HG03066 (cell line): ENCODE results near the gene UBXN2A.
"Not testable (repeated sequence)": the region's sequence is repeated elsewhere in the genome, so short reads cannot be mapped to it uniquely, and the experiment has no call there.

Source experiments
- ATAC-seq: cut with Tn5 transposase; IDR thresholded peaks from one replicate; pipeline ENCODE4 v1.9.1; 2021; ENCODE audit warnings: low read depth; ENCODE audit not compliant: unreplicated experiment

UBXN2A gene

DNA sequence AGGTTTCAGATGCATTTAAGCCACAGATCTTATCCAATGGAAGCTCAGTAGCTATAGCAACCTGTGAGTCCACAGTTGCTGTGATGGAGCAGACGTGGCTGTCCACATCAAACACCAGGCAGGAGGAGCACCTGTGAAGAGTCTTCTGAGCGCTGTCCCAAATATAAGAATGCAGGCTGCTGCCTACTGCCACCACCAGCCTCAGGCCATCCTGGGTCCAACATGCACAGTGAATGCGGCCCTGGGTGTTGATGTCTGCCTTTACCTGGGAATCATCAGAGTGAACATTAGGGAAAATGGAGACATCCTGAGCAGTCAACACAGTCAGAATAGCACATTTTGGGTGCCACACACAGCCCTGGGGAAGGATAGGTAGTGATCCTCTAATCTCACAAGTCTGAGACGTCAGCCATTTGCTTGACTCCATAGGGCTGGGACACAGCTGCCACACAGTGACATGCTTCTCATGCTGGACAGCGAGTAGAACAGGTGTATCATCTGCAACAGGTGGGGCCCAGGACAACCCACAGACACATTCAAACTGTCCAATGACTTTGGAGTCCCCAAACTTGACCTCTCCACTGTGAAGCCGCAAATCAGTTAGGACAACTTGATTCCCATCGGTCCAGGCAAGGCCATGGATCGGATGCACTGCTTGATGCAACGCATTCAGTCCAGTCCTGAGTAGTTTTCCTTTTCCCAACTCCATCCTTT, 98.7 kb downstream of the UBXN2A start:
- ATAC-seq, result no peak

DNA sequence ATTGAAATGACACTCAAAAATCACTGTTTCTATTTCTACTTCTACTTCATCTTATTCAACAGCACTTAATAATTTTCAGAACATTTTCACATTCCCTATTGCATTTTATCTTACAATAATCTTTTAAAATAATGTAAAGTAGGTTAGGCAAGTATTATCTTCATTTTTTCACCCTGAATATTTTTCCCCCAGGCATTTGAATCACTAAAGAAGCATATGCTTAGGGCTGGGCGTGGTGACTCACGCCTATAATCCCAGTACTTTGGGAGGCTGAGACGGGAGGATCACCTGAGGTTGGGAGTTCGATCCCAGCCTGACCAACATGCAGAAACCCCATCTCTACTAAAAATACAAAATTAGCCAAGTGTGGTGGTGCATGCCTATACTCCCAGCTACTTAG, 100.2 kb downstream of the UBXN2A start:
- ATAC-seq, result no peak

DNA sequence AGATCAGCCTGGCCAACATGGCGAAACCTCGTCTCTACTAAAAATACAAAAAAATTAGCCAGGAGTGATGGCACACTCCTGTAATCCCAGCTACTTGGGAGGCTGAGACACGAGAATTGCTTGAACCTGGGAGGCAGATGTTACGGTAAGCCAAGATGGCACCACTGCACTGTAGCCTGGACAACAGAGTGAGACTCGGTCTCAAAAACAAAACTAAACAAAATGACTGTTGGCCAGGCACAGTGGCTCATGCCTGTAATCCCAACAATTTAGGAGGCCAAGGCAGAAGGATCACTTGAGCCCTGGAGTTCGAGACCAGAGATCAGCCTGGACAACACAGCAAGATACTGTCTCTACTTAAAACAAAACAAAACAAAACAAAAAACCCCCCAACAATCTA, 102.9 kb downstream of the UBXN2A start:
- ATAC-seq, result not testable (repeated sequence)

DNA sequence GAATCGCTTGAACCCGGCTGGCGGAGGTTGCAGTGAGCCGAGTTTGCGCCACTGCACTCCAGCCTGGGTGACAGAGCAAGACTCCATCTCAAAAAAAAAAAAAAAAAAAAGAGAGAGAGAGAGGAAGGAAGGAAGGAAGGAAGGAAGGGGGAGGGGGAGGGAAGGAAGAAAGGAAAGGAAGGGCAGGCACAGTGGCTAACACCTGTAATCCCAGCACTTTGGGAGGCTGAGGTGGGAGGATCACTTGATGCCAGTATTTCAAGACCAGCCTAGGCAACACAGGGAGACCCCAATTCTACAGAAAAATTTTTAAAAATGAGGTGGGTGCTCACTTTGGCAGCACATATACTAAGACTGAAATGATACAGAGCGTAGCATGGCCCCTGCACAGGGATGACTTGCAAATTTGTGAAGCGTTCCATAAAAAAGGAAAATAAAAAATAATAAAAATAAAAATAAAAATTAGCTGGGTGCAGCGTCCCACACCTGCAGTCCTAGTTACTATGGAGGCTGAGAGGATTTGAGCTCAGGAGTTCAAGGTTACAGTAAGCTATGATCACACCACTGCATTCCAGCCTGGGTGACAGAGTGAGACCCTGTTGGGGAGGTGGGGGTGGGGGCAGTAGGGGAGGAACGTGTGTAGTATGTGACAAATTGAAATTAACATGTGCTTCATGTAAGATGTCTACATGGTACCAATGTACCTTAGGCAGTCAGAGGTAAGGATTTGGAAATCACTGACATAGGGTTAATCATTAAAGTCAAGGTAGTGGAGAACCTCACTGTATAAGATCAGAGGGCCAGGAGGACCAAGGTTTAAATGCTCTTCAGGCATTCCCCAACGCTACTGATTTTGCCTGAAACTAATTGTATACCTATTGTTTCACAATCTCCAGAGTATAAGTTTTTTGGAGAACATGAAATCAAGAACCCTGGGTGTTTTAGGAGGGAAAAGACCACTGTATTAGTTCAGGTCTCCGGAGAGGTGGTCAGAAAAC, 105.5 kb downstream of the UBXN2A start:
- ATAC-seq, result no peak

DNA sequence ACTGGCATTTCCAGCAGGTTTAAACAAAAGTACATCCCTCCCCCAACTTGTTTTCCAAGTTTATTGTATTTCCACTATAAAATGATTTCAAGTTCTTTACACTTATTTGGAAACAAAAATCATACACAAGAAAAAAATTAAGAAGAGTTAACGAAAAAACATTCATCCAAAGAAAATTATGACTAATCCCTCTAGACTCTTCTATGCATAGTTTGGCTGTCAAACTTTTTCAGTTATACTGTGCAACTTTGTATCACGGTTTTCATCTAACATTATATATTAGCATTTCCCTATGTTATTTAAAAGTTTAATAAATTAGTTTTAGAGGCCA, 106.3 kb downstream of the UBXN2A start:
- ATAC-seq, result no peak

DNA sequence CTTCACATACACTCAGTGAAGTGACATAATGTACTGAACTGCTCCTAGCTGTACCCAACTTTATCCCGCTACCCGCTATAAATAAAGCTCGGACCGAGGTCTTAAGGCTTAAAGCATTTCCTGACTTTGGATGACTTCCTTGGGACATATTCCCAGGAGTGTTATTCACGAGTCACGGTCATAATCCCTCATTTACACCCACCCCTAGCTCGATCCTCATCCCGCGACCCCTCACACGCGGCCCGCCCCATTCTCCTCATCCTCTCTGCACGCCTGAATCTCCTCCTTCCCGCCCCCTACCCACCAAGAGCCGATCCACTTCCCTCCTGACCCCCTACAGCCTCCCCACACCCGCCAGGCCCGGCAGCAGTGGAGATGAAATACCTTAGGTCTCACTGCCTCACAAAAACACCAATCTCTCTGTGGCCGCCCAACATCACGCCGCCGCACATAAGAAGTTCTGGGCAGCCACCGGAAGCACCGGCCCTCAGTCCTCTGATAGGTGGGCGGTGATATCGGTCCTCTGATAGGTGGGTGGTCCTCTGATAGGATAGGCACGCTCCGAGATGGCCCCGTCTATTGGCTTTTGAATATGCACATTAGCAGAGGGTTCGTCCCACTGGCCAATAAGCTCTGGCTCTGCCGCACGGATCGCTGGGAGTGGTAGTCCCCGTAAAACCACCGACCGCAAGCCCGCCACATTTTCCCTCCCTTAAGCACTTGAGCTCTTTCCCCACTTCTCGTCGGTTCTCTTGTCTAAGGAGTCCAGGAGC, 106.9 kb downstream of the UBXN2A start, which contains the start of gene WDCP:
Gene WDCP, minus strand, starts transcription at position 462 of the 773 bp plus-strand sequence. CDS start 7,897 bp downstream, outside the sequence.
- peak; percentile 99 for ATAC-seq

DNA sequence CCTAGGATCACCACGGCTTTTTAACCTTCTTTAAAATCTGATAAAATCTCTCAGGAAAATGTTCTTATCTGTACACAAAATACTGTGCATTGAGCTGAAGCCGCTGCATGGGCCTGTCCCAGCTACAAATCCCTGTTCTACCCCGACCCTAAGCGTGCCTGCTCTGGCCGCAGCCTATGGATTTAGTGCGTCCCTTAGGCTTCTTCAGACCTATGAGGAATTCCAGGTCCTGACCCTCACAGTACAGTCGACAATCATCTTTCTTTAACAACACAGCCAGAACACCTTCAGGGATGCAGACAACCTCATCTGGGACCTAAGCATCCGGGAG, 107.4 kb downstream of the UBXN2A start:
- ATAC-seq, result peak; percentile 5

DNA sequence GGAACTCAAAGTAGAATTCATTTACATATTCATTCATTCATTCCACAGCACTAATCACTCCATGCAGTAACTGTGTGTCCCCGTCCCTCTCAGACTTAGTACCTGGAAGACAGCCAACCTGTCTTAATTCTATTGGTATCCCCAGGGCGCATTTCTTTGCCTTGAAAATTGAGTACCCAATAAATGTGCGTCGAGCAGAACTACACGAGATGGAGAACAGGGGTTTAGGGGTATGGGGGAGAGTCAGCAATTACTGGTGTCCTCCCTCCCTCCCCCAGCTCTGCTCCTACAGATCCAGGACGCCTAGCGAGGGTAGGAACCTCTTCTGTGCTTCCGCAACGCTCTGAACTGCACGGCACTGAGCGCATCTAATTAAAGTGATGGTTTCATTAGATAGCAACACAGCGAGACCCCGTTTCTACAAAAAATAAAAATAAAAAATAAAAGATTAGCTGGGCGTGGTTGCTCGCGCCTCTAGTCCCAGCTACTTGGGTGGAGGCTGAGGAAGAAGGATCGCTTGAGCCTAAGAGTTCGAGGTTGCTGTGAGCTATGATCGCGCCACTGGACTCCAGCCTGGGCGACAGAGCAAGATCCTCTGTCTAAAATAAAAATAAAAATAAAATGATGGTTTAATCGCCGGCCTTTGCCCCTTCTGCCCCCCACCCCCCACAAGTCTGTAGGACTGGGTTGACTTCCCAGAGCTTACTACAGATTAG, 108.7 kb downstream of the UBXN2A start:
- no peak for ATAC-seq

DNA sequence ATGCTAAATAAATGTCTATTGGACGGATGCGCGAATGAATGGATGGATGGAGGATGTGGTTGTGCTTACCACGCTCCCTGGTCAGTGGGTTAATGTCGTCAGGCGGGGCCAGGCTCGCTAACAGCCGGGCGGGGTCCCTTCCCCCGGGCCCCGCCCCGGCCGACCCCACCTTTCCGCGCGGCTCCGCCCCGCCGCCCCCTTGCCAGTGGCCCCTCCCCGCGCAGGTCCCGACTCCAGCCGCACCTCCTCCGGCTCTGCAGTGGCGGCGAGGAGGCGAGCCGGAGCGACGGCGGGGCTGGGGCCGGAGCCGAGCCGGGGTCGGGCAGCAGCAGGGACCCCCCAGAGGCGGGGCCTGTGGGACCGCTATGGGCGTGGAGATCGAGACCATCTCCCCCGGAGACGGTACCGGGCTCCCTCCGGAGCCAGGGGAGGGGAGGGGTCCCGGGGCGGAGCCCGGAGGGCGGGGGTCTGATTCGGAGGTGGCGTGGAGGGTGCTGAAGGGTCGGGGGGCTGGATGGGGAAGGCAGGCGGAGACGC, 109.3 kb downstream of the UBXN2A start, which contains the start of gene FKBP1B:
Gene FKBP1B, plus strand, starts transcription at position 257 of the 537 bp plus-strand sequence. Its CDS starts 109 bp downstream, at position 366.
- ATAC-seq, result no peak

DNA sequence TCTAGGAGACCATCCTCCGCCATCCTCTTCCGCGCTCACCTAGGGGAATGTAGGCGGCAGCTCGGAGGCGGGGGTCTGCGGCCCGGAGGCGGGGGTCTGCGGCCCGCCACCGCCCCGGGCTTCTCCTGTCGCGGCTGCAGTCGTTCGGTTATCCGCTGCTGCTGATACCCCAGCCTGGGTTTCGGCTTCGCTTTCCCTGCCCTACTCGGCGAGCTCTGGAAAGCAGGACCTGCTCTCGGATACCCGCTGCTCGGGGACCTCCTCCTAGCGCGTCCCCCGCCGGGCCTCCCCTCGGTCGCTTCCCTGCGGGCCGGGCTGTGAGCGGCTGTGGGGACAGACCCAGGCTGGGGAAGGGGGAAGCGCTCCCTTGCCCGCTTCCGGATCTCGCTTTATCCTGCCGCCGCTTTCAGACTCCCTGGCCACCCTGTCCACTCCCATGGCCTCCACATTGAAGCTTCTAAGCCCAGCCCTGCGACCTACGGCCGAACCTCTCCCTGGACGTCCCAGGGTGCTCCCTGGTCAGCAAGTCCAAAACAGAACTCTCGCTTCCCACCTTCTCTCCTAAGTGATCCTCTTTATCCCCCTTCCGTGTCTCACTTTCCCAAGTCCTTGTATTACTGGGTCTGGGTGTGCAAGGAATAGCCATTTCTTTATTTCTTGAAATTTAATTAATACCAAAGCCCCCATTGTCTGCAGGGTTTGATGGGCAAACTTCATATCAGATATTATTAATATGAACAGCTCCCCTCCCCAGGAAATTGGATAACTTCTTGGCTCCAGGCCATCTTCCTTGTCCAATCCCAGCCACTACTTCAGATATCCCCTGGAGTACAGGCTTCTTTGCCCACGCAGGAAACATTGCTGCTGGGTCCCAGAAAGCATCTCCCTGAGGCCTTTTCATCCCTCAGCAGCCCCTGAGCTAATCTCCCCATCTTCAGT, 110.0 kb downstream of the UBXN2A start:
- no peak for ATAC-seq

DNA sequence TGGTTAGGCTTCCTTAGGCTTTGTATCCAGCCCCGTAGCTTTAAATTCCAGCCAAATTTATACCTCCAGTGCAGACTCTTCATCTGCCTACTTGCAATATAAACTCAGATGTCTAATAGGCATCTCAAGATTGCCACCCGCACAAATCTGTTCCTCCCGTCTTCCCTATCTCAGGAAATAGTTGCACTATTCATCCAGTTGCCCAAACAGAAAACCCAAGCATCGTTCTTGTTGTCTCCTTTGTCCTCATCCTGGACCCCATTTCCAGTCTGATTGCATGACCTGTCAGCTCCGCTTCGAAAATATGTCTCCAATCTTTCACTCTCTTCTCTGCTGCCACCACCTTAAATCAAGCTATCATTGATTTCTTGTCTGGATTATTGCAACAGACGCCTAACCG, 111.6 kb downstream of the UBXN2A start:
- no peak for ATAC-seq

DNA sequence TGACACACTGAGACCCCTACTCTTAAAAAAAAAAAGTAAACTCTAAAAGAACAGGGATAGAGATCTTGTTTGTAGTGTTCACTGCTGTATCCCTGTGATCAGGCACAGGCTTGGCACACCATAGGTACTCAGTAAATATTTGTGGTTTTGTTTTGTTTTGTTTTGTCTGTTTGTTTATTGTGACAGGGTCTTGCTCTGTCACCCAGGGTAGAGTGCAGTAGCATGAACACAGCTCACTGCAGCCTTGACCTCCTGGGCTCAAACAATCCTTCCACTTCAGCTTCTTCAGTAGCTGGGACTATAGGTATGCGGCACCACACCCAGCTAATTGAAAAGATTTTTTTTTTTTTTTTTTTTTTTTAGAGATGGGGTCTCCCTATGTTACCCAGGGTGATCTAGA, 112.7 kb downstream of the UBXN2A start:
- no peak for ATAC-seq
